ENCODE measurements around the gene RET.
A peak's percentile ranks its signal among the peaks of the same experiment; 100 is the strongest.
"Not testable (repeated sequence)": the region's sequence is repeated elsewhere in the genome, so short reads cannot be mapped to it uniquely, and the experiment has no call there.

Gene RET

DNA sequence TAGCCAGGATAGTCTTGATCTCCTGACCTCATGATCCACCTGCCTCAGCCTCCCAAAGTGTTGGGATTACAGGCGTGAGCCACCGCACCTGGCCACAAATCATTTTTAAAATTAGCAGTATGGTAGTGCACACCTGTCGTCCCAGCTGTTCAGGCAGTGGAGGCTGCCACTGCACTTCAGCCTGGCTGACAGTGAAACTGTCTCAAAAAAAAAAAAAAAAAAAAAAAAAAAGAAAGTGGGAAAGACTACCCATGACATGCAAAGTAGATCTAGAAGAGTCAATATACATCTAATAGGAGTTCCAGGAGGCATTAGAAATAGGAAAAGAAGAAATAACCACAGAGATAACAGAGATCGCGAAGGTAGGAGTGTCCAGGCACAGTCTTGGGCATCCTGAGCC lies 64.6 kb downstream of the RET start:
- no peaks in the 10 kb centered on the region for H3K9me3 ChIP-seq (ENCODE audit: insufficient read depth, low read length)
- no peak for TF ChIP-seq EZH2phosphoT487 (IDR thresholded peaks at IDR 0.05; ENCODE audit: low read depth)
- TF ChIP-seq, protein P1, sequence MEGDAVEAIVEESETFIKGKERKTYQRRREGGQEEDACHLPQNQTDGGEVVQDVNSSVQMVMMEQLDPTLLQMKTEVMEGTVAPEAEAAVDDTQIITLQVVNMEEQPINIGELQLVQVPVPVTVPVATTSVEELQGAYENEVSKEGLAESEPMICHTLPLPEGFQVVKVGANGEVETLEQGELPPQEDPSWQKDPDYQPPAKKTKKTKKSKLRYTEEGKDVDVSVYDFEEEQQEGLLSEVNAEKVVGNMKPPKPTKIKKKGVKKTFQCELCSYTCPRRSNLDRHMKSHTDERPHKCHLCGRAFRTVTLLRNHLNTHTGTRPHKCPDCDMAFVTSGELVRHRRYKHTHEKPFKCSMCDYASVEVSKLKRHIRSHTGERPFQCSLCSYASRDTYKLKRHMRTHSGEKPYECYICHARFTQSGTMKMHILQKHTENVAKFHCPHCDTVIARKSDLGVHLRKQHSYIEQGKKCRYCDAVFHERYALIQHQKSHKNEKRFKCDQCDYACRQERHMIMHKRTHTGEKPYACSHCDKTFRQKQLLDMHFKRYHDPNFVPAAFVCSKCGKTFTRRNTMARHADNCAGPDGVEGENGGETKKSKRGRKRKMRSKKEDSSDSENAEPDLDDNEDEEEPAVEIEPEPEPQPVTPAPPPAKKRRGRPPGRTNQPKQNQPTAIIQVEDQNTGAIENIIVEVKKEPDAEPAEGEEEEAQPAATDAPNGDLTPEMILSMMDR (IDR thresholded peaks at IDR 0.05; ENCODE audit: low read depth, low read length) = no peak
- H4K20me1 ChIP-seq (ENCODE audit: insufficient read depth, low read length) = peaks cover 13% of the 10 kb centered on the region
- H2AFZ ChIP-seq (ENCODE audit: low read depth, low read length) = no peak overlapping the region
- no peaks in the 10 kb centered on the region for H3K27me3 ChIP-seq (ENCODE audit: low read depth, low read length)
- H3K4me2 ChIP-seq (ENCODE audit: low read length) = peak overlapping the region; percentile 7; the same call in 1 of the 2 replicates
- no peaks in the 10 kb centered on the region for H3K36me3 ChIP-seq (replicated peaks; ENCODE audit: low read depth, low read length)
- H3K9ac ChIP-seq (ENCODE audit: low read length) = no peak overlapping the region
- no peak overlapping the region for H3K27ac ChIP-seq (ENCODE audit: low read length)
- peaks cover 28% of the 10 kb centered on the region for H3K4me1 ChIP-seq (ENCODE audit: low read length)
- no peak overlapping the region for H3K4me3 ChIP-seq (ENCODE audit: low read length)
- H3K79me2 ChIP-seq (ENCODE audit: low read length) = peaks cover 60% of the 10 kb centered on the region

DNA sequence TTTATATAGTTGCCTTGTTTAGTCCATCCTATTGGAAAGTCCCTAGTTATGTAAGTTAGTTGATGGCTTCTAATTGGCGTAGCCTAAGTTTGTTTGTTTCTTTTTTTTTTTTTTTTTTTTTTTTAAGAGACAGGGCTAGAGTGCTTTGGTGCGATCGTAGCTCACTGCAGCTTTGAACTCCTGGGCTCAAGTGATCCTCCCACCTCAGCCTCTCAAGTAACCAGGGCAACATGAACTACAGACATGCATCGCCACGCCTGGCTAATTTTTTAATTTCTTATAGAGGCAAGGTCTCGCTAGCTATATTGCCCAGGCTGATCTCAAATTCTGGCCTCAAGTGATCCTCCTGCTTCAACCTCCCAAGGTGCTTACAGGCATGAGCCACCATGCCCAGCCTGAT lies 68.4 kb downstream of the RET start:
- Histone ChIP-seq H2AFZ (ENCODE audit: low read depth, low read length) (no peak overlapping the region), H3K9me3 (ENCODE audit: insufficient read depth, low read length) (no peaks in the 10 kb centered on the region), H3K79me2 (ENCODE audit: low read length) (peaks cover 53% of the 10 kb centered on the region), H3K27ac (ENCODE audit: low read length) (no peak overlapping the region), H3K9ac (ENCODE audit: low read length) (no peak overlapping the region), H4K20me1 (ENCODE audit: insufficient read depth, low read length) (peaks cover 7% of the 10 kb centered on the region), H3K4me3 (ENCODE audit: low read length) (no peak overlapping the region), H3K4me1 (ENCODE audit: low read length) (peaks cover 16% of the 10 kb centered on the region), H3K36me3 (replicated peaks; ENCODE audit: low read depth, low read length) (no peaks in the 10 kb centered on the region), H3K4me2 (ENCODE audit: low read length) (no peak overlapping the region), H3K27me3 (ENCODE audit: low read depth, low read length) (no peaks in the 10 kb centered on the region)
- TF ChIP-seq, protein P1 (IDR thresholded peaks at IDR 0.05; ENCODE audit: low read depth, low read length) = no peak
- no peak for TF ChIP-seq EZH2phosphoT487 (IDR thresholded peaks at IDR 0.05; ENCODE audit: low read depth)

DNA sequence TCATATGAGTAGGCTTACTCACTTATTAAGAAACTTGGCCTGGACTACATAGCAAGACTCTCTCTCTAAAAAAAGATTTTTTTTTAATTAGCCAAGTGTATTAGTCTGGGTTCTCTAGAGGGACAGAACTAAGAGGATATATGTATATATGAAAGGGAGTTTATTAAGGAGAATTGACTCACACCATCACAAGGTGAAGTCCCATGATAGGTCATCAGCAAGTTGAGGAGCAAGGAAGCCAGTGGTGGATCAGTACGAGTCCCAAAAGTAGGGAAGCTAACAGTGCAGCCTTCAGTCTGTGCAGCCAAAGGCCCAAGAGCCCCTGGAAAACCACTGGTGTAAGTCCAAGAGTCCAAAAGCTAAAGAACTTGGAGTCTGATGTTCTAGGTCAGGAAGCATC lies 69.1 kb downstream of the RET start:
- not testable (repeated sequence) for H3K36me3 ChIP-seq (replicated peaks; ENCODE audit: low read depth, low read length); H3K9me3 ChIP-seq (ENCODE audit: insufficient read depth, low read length); H3K4me1 ChIP-seq (ENCODE audit: low read length); H3K27me3 ChIP-seq (ENCODE audit: low read depth, low read length); H3K27ac ChIP-seq (ENCODE audit: low read length); H3K9ac ChIP-seq (ENCODE audit: low read length); H4K20me1 ChIP-seq (ENCODE audit: insufficient read depth, low read length); H2AFZ ChIP-seq (ENCODE audit: low read depth, low read length); H3K4me2 ChIP-seq (ENCODE audit: low read length); H3K4me3 ChIP-seq (ENCODE audit: low read length)
- peaks cover 53% of the 10 kb centered on the region for H3K79me2 ChIP-seq (ENCODE audit: low read length)

DNA sequence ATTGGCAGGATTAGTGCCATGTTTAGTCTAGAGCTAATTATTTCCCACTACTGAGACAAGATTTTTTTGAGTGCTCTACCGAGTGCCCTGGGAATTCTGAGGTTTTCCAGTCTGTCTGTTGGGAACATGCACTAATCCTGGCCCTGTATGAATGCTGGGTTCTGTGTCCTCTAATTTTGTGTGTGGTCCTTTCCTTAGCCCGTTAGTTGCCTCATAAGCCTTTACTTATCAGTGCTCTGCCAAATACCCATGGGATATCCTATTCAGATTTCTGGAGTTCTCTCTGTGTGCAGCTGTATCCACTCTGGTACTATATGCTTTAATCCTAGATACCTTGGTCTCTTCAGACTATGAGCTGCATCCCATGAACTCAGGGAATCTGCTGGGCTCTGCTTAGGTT lies 74.5 kb downstream of the RET start:
- H4K20me1 ChIP-seq (ENCODE audit: insufficient read depth, low read length) = peaks cover 13% of the 10 kb centered on the region
- no peak overlapping the region for H3K4me3 ChIP-seq (ENCODE audit: low read length)
- H3K4me2 ChIP-seq (ENCODE audit: low read length) = no peak overlapping the region
- H3K27me3 ChIP-seq (ENCODE audit: low read depth, low read length) = no peaks in the 10 kb centered on the region
- no peaks in the 10 kb centered on the region for H3K9me3 ChIP-seq (ENCODE audit: insufficient read depth, low read length)
- no peak overlapping the region for H2AFZ ChIP-seq (ENCODE audit: low read depth, low read length)
- TF ChIP-seq, protein P1 (IDR thresholded peaks at IDR 0.05; ENCODE audit: low read depth, low read length) = no peak
- no peak for TF ChIP-seq EZH2phosphoT487 (IDR thresholded peaks at IDR 0.05; ENCODE audit: low read depth)
- H3K4me1 ChIP-seq (ENCODE audit: low read length) = no peaks in the 10 kb centered on the region
- no peaks in the 10 kb centered on the region for H3K36me3 ChIP-seq (replicated peaks; ENCODE audit: low read depth, low read length)
- no peak overlapping the region for H3K9ac ChIP-seq (ENCODE audit: low read length)
- H3K27ac ChIP-seq (ENCODE audit: low read length) = no peak overlapping the region
- H3K79me2 ChIP-seq (ENCODE audit: low read length) = peaks cover 46% of the 10 kb centered on the region

DNA sequence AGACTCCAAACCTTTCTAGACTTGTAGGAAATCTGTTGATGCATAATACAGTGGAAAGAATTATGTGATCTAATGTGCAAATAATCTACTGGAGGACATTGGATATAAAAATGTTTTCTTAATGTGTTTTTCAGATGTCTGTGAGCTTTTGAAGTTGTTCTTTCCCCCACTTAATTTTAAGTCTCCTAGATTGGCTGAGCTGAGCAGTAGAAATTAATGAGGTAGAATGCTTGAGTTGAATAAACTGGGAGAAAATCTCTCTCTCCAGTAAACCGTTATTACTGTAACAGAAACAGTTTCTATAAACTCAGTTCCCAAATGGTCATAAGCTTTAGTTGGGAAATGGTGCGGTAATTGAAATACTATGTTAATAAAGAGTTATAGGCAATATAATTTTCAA lies 77.0 kb downstream of the RET start:
- Histone ChIP-seq H3K4me2 (ENCODE audit: low read length) (no peak overlapping the region), H3K27ac (ENCODE audit: low read length) (no peak overlapping the region), H3K4me3 (ENCODE audit: low read length) (no peak overlapping the region), H3K4me1 (ENCODE audit: low read length) (no peaks in the 10 kb centered on the region), H3K9ac (ENCODE audit: low read length) (no peak overlapping the region), H2AFZ (ENCODE audit: low read depth, low read length) (no peak overlapping the region), H3K36me3 (replicated peaks; ENCODE audit: low read depth, low read length) (no peaks in the 10 kb centered on the region), H3K9me3 (ENCODE audit: insufficient read depth, low read length) (no peaks in the 10 kb centered on the region), H4K20me1 (ENCODE audit: insufficient read depth, low read length) (peaks cover 13% of the 10 kb centered on the region), H3K79me2 (ENCODE audit: low read length) (peaks cover 36% of the 10 kb centered on the region), H3K27me3 (ENCODE audit: low read depth, low read length) (no peaks in the 10 kb centered on the region)
- TF ChIP-seq EZH2phosphoT487 (IDR thresholded peaks at IDR 0.05; ENCODE audit: low read depth) = no peak
- TF ChIP-seq, protein P1 (IDR thresholded peaks at IDR 0.05; ENCODE audit: low read depth, low read length) = no peak

Data from OCI-LY3 (cell line).